Cardiac fibroblast (primary cell): ENCODE data around the gene FGD3.

Experiments
- DNase-seq, 2 donors: peaks; one replicate each; pipeline versions ENCODE4 v3.0.0 to v3.0.0-alpha.2; 2010; ENCODE audit warnings: low read depth in 2 of 2
- H3K4me3 ChIP-seq, 2 donors: replicated peaks in 1 of 2; 1 replicate in 1 of 2; 2 replicates in 1 of 2; pipeline ENCODE4 v1.5.1; 2011; ENCODE audit warnings: low read depth in 2 of 2, low read length in 2 of 2, mild to moderate bottlenecking in 2 of 2, moderate library complexity in 1 of 2
- CTCF ChIP-seq: IDR thresholded peaks from one replicate; pipeline ENCODE4 v1.5.1; 2011; ENCODE audit warnings: low read depth, mild to moderate bottlenecking, low read length, inconsistent platforms

FGD3 gene

DNA sequence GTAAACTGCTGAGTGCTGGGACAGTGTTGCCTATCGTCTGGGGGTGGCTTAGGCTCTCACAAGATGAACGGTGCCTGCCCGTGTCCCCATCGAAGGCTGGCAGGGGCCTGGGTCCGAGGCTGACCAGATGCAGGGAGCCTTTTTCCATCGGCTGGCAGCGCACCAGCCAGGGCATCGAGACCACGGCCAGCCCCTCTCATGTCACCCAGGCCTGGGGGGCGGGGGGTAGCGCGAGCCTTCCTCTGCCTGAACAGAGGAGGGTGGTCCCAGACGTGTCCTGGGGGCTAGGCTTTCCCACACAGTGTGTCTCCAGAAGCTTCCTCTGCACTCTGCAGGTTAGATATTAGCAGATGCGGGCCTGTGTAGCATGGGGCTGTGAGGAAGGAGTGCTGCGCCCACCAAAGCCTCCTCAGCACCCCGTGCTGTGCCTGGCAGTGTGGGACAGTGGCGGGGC lies 17.3 kb downstream of the FGD3 start:
- no peak for TF ChIP-seq CTCF
- DNase-seq: no peak
- no peak overlapping the region for H3K4me3 ChIP-seq

- DNase-seq: no peak
- no peak overlapping the region for H3K4me3 ChIP-seq
- TF ChIP-seq CTCF: no peak
Observed at GRCh38 chr9:92965061-92965758, 17.9 kb downstream of the FGD3 start.

GRCh38 chr9:92965759-92966517 lies 18.6 kb downstream of the FGD3 start:
- TF ChIP-seq CTCF: no peak
- no peak for DNase-seq
- no peak overlapping the region for H3K4me3 ChIP-seq

- no peak for DNase-seq
- H3K4me3 ChIP-seq: no peak overlapping the region
- TF ChIP-seq CTCF: no peak
Observed at GRCh38 chr9:92966518-92966800, 19.1 kb downstream of the FGD3 start.

GRCh38 chr9:92968081-92968480 lies 20.8 kb downstream of the FGD3 start:
- H3K4me3 ChIP-seq: no peak overlapping the region
- no peak for TF ChIP-seq CTCF
- DNase-seq: no peak

- no peak for DNase-seq
- no peak for TF ChIP-seq CTCF
- no peak overlapping the region for H3K4me3 ChIP-seq
Observed at GRCh38 chr9:92969516-92970466, 22.5 kb downstream of the FGD3 start.
